Measurements from ENCODE around the gene IFT122.
"Not testable (repeated sequence)": the region's sequence is repeated elsewhere in the genome, so short reads cannot be mapped to it uniquely, and the experiment has no call there.

IFT122 gene

DNA sequence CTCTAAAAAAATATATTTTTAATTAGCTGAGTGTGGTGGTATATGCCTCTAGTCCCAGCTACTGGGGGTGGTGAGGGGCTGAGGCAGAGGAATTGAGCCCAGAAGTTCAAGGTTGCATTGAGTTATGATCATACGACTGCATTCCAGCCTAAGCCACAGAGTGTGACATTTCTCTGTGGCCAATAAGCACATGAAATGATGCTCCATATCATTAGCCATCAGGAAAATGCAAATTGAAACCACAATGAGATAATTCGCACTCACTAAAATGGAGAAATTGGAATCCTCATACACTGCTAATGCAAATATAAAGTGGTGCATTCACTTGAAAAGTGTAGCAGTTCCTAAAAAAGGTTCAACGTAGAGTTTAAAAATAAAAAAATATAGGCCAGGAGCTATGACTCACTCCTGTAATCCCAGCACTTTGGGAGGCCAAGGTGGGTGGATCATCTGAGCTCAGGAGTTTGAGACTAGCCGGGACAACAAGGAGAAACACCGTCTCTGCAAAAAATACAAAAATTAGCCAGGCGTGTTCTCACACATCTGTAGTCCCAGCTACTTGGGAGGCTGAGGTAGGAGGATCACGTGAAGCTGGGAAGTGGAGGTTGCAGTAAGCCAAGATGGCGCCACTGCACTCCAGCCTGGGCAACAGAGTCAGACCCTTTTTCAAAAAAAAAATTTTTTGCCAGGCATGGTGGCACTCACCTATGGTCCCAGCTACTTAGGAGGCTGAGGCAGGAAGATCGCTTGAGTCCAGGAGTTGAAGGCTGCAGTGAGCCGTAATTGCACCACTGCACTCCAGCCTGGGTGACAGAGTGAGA, 35.2 kb downstream of the IFT122 start:
- no peak for DNase-seq (ENCODE audit: low read depth)

DNA sequence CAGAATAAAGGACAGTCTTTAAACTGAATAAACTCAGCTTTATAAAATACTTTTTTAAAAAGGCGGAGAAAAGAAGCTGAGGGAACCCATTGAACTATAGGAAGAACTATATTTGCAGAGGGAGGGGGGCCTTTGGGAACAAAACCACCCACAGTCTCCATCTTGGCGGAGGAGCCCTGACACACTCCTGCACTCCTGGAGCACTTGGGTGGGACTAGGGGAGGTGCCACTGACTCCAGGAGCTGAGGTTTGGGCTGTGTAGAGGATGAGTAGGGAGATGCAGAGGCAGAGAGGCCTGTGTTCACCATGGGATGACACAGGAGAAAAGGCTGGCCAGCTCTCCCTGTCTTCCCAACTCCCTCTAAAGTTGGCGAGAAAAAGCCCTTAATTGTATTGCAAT, 35.8 kb downstream of the IFT122 start:
- DNase-seq (ENCODE audit: low read depth) = no peak

DNA sequence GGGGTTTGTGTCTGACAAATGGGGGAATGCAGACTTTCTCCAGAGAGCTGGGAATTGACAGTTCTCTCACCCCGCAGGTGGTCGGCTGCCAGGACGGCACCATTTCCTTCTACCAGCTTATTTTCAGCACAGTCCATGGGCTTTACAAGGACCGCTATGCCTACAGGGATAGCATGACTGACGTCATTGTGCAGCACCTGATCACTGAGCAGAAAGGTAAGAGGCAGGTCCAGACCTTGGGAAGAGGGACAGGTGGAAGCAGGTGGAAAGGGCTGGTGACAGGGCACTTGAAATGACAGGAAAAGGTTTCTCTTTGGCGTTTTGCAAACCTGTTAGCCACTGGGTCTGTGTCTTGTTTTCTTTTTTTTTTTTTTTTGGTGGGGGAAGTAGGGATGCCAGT, 36.6 kb downstream of the IFT122 start:
- DNase-seq (ENCODE audit: low read depth) = no peak

DNA sequence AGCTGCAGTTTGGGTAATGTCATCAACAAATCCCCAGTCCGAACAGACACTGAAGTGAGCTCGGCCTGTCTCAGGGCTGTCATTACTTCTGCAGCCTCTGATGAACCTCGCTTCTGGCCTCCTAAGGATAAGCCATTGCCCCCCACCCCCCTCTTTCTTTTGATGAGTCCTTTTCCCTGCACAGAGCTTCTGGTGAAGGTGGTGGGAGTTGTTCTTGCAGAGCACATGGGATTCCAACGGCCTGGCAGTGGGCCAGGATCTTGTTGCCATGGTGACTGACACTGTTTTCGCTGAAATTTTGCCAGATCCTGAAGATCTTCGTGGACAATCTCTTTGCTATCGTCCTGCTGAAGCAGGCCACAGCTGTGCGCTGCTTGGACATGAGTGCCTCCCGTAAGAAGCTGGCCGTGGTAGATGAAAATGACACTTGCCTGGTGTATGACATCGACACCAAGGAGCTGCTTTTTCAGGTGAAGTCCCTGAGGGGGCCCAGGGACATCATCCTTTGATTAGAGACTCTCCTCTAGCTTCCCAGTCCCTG, 41.3 kb downstream of the IFT122 start:
- not testable (repeated sequence) for DNase-seq (ENCODE audit: low read depth)

DNA sequence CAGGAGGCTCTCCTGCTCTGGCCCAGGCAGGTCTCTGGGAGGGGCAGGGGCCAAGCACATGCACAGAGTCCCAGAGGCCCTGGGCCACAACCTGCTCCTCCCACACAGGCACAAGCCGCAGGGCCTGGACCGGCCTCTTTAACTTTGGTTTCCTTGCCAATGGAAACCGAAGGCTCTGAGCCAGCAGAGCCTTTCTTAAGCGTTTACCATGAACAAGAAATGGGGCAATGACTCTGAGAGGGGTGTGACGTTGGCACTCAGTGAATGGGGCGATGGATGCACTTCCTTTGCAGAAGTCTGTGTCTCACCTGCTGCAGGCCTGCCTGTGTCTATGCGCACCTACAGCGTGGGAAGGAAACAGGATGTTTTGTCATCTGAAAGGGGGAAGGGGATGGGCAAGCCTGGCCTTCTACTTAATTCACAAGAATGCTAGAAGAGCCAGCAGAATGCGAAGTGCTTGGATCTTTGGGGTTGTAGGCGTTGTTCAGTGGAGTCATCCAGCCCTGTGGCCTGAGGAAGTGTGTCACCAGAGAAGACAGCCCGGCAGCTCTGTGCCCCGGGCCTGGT, 41.8 kb downstream of the IFT122 start:
- peak; percentile 12 for DNase-seq (ENCODE audit: low read depth)

DNA sequence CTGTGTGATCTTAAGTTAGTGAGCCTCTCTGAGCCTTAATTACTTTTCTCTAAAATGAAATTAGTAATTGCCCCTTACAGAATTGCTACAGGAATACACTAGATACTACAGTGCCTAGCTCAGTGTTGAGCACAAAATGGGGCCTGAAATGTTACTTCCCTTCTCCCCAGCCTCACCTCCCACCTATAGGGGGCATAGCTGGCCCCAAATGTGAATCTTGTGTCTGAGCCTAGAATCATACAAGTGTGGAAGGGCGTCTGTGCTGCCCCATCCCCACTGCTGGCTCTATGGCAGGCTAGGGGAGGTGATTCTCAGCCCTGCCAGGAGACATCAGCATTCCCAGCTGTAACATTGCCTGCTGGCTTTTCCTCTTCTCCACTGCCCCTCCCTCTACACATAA, 42.7 kb downstream of the IFT122 start:
- DNase-seq (ENCODE audit: low read depth) = no peak

DNA sequence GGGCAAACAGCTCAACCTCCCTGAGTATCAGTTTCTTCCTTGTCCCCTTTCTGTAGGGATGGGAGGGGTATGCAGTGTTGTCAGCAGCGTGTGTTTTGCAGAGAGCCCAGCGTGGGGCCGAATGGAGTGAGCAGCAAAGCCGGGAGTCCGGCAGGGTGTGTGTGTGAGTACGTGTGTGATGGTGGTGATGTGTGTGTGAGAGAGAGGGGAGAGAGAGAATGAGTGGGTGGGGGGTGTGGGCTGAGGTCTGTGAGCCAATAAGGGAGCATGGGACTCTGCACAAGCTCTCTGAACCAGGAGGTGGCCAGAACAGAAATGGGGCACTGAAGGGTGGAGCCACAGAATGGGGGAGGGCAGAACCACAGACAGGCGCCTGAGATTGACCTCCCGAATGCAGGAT, 43.8 kb downstream of the IFT122 start:
- no peak for DNase-seq (ENCODE audit: low read depth)

DNA sequence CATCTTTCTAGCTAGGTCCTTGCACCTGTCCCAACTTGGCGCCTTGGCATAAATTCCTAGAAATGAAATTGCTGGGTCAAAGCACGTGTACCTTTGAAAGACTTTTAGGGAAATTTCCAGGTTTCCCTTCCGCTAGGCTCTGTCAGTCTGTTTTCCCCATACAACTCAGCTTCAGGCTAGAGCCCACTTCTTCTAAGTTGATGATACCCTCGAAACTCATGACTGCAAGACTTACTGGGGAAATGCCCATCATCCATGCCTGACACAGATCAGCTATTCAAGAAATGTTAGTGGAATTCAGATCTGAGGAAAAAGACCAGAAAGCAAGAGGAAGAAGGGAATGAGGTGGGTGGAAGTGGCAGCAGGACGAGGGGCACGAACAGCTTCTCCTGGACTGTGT, 45.1 kb downstream of the IFT122 start:
- not testable (repeated sequence) for DNase-seq (ENCODE audit: low read depth)

DNA sequence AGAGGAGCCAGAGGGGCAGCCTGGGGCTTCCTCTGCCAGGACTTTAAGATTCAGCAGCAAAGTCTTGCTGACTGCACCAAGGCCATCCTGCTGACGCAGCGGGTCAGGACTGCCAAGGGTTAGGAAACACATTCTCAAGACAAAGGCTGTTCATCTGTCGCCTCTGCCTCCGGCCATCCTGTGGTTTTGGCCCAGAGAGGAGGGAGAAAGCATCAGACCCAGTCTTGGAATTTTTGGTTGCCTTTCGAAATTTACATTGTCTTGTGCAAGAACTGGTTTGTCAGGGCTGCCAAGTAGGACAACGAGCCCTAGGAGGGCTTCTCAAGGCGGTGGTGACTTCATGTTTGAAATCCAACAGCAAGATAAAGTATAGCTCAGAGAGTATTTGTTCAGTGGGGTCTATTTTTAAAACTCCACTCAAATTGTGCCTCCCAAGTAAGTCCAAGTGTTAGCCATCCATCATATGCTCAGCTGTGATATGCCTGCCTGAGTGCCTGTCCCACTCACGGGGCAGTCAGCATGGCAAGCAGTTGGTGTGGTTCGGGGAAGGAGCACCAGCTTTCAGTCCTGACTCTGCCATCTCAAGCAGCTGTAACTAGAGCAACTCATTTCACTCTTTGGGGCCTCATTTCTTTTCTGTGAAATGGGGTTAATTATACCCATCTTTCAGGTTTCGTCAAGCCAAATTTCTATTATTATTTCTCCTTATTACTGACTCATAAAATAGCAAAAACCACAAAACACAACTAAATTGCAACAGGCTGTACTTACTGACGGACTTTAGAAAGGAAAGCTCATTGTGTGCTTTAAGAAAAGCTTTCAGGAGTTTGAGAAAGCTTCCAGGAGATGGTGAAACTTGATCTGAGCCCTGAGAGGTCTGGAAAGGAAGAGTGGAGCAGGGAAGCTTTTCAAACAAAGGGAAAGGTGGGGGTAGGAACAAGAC, 46.0 kb downstream of the IFT122 start:
- DNase-seq (ENCODE audit: low read depth) = no peak

DNA sequence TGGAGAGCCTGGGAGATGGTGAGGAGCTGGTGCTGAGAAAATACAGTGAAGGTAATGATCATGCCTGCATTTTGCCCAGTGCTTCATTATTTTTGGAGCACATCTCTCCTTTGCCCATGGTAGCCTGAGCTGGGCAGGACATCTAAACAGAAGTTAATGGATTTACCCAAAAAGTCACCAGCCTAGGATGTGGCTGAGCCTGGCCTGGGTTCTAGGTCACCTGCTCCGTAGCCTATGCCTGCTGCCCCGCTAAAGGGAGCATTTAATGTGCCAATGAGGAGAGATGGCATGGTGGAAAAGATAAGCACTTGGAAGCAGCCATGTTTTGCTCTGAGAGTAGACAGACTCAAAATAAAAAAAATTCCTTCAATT, 46.6 kb downstream of the IFT122 start:
- no peak for DNase-seq (ENCODE audit: low read depth)

DNA sequence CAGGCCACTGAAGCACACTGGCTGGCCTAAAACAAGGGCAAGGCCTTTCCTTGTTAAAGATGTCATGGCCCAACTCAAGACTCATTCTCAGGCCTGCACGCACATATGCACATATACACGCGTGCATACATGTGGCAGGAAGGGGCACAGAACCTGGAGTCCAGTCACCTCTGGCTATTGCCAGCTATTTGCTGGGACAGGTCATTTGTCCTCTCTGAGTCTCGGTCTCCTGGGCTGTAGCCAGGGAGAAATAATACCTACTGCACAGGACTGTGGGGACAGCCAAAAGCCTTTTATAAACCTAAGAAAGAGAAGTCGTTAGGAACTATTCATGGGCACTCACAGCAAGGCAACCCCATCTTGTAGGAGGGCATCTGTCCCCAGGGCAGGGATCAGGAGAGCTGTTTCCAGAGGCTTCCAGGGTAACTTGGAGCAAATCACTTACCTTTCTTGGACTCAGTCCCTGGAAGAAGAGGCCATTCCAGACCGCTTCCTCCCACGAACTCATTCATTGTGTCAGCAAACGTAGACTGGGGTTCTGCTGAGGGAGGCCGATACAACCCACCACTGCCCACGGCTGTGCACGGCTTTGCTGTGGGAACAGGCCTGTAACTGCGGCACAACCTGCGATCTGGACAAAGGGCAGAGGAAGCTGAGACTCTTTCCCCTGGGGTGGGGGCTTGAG, 47.3 kb downstream of the IFT122 start:
- DNase-seq (ENCODE audit: low read depth) = no peak

DNA sequence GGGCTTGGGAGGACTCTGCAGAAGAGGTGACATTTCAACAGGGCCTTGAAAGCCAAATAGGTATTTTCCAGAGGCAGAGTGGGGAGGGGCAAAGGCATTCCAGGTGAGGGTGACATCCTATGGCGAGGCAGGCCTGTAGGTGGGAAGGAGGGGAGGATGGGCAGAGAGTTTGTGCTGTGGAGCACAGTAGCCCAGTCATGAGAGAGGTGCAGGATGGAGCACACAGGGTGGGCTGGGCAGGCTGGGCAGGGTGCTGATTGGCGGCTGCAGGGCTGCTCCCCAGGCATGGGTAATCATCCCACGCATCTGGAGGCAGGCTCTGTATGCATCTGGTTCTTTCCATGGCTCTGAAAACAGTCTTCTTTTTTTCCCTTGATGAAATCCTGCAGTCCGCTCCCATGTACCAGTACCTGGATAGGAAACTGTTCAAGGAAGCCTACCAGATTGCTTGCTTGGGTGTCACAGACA, 47.9 kb downstream of the IFT122 start:
- DNase-seq (ENCODE audit: low read depth) = not testable (repeated sequence)

DNA sequence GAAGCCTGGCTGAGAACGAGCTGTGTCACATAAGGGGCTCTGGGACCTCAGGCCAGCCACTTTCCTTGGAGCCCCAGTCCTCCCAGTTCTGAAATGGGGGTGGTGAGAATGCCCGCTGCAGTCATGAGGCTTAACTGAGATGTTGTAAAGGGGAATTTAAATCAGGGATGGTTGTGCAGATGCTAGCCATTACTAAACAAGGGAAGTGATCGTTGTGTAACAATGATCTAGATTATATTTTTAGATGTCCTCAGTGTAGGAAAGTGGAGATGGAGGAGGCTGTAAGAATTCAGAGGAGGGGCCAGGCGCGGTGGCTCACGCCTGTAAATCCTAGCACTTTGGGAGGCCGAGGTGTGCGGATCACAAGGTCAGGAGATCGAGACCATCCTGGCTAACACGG, 49.2 kb downstream of the IFT122 start:
- not testable (repeated sequence) for DNase-seq (ENCODE audit: low read depth)

DNA sequence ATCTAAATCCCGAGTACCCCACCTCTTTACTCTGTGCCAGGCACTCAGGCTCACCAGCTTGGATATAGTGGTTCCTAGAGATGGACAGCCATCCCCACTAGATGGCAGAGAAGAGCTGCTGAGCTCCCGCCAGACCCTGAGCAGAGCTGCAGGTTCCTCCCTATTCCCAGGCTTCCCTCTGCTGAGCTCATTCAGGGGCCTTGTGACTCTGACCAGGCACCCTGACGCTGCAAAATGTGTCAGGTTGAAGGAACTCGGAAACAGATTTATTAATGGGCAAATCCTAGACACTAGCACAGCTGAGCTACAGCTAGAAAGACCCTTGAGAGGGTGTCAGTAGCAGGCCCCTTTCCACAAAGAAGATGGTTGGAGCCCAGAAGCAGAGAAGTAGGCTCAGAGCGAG, 50.2 kb downstream of the IFT122 start:
- peak; percentile 26 for DNase-seq (ENCODE audit: low read depth)

DNA sequence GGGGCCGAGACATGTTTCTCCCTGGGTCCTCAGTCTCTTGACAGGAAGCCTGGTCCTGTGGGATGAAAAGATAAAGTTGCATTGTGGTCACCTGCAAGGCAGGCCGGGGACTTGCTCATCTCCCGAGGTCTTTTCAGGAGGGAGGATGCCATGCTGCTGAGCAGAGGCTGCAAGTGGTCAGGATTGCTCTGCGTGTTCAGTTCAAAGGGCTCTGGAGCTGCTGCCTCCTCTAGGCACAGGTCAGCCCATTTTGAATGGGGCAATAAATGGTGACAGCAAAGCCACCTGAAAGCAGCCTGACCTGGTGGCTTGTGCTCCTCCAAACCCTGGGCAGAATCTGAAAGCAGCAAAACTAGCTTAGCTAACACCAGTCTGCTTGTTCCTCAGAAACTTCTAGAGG, 51.1 kb downstream of the IFT122 start:
- DNase-seq (ENCODE audit: low read depth) = not testable (repeated sequence)

DNA sequence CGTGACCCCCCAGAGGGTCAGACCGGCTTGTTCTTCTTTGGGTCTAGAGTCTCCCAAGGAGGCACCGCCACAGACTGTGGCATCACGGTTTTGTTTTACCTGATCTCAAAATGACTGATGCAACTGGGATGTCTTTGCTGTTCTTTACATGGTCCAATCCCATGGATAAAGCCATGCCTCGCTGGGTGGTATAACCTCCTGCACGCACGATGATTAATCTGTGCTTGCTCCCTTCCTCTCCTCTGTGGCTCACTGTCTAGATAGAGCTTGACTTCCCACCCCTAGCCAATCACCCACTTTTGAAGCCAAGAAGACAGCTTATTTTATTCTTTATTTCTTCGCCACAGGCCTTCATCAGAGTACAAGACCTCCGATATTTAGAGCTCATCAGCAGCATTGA, 51.8 kb downstream of the IFT122 start:
- DNase-seq (ENCODE audit: low read depth) = no peak

DNA sequence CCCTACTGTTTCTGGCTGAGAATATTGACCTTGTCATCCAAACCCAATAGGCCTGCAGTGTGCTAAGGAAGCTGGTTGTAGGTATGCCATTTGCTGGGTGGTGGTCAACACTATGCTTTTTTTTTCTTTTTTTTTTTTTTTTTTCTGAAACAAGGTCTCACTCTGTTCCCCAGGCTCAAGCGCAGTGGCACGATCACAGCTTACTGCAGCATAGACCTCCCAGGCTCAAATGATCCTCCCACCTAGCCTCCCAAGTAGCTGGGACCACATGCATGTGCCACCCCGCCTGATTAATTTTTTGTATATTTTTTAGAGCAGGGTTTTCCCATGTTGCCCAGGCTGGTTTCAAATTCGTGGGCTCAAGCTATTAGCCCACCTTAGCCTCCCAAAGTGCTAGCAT, 52.7 kb downstream of the IFT122 start:
- DNase-seq (ENCODE audit: low read depth) = no peak

DNA sequence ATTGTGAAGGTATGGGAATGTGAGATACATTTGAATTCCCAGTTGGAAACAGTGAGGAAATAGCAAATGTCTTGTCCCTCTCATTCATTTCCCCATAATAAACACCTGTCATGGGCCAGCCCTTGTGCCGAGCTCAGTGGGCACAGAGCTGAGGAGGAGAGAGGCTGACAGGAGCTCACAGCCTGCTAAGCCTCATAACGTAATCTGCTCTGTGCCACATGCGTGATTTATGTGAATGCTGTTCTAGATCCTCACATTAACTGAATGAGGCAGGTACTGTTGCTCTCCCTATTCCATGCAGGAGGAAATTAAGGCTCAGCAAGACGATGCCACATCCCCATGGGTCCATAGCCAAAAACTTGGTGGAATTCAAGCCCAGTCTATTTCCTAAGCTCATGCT, 53.2 kb downstream of the IFT122 start:
- DNase-seq (ENCODE audit: low read depth) = no peak

DNA sequence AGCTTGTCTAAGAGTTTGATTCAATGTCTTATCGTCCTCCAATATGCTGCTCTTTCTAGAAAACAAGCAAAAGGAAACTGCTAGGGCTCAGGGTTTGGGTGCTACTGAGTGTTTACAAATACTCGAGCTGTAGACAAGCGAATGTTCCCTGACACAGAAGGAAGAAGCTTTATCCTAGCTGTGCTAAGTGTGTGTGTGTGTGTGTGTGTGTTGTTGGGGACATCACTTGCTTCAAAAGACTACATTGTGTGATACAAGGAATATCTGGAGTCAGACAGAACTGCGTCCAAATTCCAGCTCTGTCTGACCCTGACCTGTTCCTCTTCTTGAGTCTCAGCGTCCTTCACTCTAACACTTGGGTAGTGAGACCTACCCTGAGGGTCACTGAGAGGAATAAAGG, 54.5 kb downstream of the IFT122 start:
- not testable (repeated sequence) for DNase-seq (ENCODE audit: low read depth)

DNA sequence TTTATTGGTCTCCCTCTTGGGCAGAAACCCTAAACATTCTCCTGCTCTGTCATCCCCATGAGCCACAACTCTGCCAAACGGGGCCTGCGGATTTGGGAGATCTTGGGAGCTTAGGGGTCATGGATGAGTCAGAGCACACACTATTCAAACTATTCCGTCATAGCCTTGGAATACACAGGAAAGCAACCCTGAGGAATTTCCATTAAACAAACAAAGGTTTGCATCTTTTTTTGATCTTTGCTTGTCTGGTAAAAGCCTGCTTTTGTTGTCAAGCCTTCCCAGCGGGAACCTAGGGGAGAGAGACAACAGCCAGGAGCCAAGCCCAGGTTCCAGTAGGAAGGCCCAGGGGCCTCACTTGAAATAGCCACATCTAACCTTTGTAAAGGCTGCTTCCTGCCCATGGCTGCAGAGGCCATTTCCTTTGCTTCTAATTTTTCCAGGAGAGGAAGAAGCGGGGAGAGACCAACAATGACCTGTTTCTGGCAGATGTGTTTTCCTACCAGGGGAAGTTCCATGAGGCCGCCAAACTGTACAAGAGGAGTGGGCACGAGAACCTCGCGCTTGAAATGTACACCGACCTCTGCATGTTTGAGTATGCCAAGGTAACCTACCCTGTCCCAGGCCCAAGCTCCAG, 55.1 kb downstream of the IFT122 start:
- DNase-seq (ENCODE audit: low read depth) = not testable (repeated sequence)

DNA sequence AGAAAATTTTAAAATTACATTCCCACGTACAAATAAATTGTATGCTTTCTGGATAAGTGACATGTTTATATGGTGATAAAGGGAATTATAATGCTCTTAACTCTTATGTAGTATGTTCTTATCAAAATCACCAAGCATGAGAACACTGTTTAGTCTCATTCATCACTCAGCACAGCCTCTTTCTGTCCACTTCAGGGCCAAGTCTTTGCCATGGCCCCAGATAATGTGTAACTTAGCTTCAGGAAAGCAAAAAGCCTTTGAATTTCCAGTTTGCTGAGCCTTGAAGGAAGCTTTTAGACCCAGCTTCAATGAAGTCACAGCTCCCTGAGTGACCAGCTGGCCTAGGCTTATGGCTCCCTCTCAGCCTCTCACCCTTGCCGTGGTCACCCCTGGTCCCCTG, 57.9 kb downstream of the IFT122 start:
- DNase-seq (ENCODE audit: low read depth) = not testable (repeated sequence)
